Activated CD4-positive, CD25-positive, alpha-beta regulatory T cell treated with anti-CD3 and anti-CD28 coated beads, Interleukin-2, amount 50 U/mL, for 24 hours (primary cell): ENCODE results near the gene B4GALNT3.
"Not testable (repeated sequence)": the region's sequence is repeated elsewhere in the genome, so short reads cannot be mapped to it uniquely, and the experiment has no call there.

ENCODE experiments used
- ATAC-seq, 2 donors: fragments of 150-1000 bp; cut with Tn5 transposase; one replicate each; pipeline ENCODE4 v1.10.0; 2021; ENCODE audit warnings: mild to moderate bottlenecking in 1 of 2, moderate library complexity in 1 of 2

B4GALNT3 gene

DNA sequence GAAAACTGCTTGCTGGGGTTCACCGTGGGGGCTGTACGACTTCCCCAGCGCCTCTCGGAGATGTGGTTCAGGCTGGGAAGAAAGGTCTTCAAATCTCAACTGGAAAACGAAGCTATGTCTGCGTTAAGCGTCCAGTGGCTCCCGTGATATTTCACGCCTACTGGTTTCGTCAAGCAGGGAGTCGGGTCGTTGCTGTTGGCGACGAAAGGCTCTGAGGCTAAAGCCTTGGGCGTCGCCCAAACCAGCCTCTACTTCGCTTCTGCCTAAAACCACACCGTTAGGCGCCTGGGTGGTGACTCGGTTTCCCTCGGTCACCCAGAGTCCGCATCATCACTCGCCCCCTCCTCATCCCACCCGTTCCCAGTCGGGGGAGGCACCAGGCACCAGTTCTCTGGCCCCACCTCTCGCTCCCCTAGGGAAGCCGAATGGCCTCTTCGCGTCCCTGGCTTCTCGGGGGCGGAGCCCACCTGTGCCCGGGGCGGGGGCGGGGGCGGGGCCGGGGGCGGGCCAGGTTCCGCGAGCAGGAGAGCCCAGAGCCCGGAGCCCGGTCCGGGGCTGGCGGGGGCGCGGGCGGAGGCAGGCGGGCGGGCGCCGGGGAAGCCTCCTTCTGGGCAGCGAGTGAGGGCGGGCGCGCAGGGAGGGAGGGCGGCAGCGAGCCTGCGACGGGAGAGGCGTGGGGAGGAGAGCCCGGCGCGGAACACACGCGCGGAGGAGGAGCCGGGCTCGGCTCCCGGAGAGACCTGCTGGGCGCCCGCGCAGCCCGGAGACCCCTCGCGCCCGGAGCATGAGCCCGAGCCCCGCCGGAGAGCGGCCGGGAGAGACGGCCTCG is at the start of gene B4GALNT3:
Gene B4GALNT3, plus strand, starts transcription at position 510 of the 829 bp plus-strand sequence. CDS start 438 bp downstream, outside the sequence.
- ATAC-seq, result peak; percentile 44 to 54

DNA sequence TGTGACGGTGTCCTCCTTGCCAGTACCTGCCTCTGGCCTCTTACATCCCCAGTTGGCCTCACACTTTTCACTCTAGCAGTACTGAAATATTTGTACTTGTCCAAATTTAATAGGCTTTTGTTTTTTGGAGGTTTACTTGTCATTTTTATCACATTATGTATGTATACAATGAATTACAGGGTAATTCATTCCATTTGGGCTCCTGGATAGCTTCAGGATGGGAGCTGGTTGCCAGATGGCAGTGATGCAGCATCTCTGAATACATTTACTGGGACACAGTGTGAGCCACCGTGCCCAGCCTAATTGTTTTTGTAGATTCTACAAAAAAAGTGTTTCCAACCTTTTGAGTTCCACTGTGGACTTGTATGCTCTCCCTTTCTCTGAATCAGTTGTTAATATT is 44.9 kb upstream of the B4GALNT3 start:
- ATAC-seq, result no peak

DNA sequence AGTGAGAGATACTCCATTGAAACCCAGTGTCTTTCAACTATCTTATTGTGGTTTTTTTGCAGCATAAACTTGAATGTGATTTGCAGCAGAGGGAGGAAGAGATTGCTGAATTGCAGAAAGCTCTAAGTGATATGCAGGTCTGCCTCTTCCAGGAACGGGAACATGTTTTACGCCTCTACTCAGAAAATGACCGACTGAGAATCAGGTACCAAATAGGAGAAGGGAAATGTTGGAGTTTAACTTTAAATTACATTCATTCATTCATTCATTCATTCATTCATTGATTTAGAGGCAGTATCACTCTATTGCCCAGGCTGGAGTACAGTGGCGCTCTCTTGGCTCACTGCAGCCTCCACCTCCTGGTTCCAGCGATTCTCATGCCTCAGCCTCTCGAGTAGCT is 41.3 kb upstream of the B4GALNT3 start:
- ATAC-seq, result no peak

DNA sequence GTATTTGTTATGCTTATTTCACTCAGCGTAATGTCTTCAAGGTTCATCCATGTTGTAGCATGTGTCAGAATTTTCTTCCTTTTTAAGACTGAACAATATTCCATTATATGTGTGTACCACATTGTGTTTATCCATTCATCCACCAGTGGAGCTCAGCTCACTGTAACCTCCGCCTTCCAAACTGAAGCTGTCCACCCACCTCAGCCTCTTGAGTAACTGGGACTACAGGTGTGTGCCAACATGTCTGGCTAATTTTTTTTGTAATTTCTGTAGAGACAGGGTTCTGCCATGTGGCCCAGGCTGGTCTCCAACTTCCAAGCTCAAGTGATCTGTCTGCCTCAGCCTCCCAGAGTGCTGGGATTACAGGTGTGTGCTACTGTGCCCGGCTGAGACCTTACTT is 37.2 kb upstream of the B4GALNT3 start:
- ATAC-seq, result no peak

DNA sequence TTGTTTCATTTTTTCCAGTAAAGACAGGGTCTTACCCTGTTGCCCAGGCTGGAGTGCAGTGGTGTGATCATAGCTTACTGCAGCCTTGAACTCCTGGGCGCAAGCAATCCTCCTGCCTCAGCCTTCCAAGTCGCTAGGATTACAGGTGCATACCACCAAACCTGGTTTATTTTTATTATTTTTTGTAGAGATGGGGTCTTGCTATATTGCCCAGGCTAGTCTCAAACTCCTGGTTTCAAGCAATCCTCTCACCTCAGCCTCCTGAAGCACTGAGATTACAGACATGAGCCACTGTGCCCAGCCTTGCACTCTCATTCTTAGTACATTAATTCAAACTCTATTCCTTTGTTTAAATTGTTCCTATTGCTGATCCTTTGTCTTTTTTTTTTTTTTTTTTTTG is 24.0 kb upstream of the B4GALNT3 start:
- not testable (repeated sequence) for ATAC-seq

DNA sequence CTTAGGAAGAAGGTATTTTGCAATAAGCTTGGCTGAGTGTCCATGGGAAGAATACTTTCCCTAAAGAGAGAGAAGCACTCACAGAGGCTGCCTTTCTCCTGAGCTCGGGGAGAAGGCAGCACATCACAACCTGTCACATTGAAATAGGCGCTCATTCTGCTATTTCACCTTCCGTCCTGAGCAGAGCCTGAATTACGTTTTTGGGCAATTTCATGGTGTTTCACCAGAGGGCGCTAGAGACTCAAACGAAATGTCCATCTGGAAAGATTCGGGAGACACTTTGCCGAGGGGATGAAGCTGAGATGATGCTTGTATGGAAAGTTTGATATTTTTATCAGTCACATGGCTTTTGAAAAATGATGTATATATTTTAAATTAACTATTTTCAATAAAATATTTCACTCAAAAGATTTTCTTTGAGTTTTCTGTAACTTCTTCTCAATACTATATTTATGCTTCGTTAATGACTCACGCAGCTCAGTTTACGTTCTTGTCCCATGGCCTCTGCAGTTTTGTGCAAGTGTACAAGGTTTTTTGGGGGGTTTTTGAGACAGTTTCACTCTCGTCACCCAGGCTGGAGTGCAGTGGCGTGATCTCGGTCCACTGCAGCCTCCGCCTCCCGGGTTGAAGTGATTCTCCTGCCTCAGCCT is 17.4 kb upstream of the B4GALNT3 start:
- ATAC-seq, result no peak

DNA sequence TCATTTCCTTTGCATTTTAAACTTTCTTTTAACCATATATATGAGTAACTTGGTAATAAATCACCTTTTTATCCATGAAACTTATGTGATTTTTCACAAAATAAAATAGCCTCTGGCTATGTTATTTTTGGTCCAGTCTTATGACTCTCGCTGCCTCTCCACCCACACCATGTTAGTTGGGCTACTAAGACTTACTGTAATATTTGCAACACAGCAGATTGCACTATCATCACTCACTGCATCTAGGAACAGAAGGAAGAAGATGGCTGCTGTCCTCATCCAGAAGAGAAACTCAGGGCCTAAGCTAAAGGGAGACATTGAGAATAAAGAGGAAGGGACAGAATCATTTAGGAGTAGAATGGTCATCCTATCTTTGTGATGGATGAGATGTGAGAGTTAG is 12.6 kb upstream of the B4GALNT3 start:
- no peak for ATAC-seq

DNA sequence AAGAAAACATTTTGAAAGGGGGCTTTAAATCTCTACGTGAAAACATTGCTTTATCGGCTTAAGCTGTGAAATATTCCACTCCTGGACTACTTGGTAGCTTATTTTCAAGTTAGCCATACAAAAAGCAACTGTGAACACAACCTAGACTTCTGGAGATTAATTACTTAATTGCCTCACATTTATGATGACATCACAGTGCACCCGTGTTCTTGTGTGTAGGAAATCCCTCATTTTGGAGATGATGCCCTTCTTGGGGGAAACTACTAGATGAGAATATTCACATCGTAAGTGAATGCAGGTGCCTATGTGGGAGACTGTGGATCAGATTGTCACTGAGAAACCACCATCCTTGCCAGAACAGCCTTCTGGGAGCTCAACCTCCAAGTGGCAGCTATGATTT is 10.5 kb upstream of the B4GALNT3 start:
- no peak for ATAC-seq

DNA sequence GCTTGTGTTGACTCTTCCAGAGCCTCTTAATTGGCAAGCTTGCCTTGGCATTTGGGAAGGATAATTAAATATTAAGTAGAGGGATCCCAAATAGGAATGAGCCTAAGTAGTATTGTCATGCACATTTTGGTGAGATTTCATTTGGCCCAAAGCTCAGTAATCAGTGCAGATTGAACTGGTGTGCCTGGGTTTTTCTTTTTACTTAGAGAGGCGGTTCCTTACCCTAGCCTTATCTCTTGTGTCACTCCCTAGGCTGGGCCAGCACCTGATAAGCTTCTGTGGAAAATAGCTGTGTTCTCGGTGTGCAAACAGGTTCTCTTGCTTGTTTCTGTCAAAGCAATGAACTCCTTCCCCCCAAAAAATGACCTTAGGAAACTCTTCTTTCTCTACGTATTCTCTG is 9.3 kb upstream of the B4GALNT3 start:
- no peak for ATAC-seq

DNA sequence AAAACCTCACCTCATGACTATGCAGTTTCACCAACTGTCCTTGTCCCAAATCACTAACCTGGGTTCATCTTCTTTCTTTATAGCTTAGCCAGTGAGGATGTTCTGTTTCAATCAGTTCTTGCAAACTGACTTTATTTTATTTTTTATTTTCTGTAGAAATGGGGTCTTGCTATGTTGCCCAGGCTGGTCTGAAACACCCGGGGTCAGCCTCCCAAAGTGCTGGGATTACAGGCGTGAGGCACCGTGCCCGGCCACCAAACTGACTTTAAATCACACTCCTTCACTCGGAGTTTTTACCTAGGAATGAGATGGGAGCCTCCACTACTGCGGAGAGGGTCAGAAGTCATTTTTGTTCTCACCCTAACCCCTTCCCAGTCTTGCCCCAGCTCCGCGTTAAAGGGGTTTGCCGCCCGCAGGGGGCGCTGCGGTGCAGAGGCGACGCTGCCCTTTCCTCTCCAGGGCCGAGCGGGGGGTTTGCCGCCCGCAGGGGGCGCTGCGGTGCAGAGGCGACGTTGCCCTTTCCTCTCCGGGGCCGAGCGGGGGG is 7.0 kb upstream of the B4GALNT3 start:
- peak in 1 of 2 donors; percentile 50 for ATAC-seq

DNA sequence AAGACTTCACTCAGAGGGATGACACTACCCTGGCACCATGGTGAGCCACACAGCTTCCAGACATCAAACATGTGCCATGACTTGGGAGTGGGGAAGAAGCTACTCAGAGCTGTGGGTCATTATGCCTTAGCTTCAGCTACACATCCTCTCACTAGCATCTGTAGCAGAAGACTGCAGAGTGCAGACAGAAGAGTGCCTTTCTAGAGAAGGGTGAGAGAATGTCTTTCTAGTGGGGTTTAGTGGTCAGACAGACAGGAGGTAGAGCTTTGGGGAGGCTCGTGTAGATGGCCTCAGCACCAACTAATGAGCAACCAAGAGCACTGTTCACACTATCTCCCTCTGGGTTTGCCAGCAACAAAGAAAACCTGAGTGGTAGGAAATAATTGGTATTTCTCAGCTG is 4.9 kb upstream of the B4GALNT3 start:
- ATAC-seq, result peak in 1 of 2 donors; percentile 14

DNA sequence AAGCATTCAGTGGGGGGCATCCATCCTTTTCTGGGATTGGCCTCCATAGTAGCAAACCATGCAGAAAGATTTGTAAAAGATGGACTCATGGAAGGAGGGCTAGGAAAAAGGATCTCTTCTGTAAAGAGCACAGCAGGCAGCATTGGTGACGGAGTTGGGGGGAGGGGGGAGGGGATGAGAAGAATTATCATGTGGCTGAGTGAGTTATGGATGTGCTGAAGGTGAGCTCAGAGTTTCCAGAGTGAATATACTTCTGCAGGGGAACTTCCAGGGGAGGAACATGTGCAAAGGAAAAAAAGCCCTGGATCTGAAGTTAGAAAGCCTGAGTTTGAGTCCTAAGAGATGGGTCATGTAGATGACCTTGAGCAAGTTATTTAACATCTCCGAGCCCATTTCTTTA is 3.9 kb upstream of the B4GALNT3 start:
- ATAC-seq, result no peak

DNA sequence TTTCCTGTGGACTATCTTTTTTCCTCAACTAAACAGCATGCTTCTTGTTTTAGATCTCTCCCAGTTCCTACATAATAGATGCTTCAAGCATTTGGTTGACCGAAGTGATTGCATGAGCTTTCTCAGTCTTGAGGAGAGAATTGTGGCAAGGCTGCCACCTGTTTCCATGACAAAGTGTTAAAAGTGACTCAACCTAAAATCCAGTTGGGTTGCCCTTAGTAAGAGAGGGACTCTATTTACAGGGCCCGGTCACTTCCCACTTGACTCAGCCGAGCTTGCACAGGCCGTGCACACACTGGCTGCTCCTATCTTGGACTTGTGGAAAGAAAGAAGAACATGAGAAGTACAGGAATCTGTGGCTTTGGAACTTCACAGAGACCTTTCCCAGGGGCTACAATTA is 2.1 kb upstream of the B4GALNT3 start:
- ATAC-seq, result no peak

DNA sequence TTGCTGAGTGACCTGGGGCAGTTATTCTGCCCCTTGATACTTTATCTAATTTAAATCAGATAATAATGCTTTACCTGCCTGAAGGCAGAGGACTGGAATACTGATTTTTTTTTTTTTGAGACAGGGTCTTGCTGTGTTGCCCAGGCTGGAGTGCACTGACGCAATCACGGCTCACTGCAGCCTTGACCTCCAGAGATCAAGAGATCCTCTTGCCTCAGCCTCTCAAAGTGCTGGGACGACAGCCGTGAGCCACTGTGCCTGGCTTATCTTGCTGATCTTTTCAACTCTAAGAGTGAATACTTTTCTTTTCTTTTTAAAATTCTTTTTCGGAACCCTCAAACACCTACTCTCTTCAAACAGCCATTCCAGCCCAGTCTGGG is 699 bp upstream of the B4GALNT3 start:
- ATAC-seq, result no peak

DNA sequence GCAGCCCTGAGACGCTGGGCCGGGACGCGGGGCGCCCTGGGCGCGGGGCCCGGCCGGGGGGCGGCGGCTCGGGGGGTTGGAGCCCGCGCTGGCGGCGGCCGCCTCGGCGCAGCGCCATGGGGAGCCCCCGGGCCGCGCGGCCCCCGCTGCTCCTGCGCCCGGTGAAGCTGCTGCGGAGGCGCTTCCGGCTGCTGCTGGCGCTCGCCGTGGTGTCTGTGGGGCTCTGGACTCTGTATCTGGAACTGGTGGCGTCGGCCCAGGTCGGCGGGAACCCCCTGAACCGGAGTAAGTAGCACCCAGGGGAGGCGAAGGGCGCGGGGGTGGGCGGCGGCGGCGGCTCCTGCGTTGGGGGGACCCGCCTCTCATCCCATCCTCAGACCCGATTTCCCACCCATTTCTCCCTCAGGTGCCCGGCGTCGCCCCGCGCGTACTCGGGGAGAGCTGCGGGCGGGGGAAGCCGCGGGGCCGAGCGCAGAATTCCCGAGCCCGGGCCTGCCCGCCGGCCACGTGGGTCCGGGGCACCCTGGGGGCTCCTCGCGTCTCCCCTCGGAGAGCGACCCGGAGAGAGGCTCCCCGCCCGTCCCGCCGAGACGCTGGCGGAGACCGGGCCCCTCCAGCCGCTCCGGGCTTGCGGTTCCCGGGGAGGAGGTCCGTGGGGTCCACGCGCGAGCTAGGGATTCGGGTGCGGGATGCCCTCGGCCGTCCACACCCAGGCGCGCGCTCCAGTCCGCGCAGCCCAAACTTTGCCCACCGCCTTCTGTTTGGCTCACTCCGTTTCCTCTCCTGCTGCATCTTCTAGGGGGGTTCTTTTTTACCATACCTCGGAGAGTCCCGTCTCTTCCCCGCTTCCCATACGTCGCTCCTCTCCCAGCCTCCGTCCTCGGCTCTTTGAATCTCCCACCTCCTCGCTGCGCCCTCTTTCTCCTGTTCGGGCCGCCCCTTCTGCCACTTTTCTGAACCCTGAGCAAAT is 807 bp downstream of the B4GALNT3 start:
- ATAC-seq, result peak; percentile 60 to 68

DNA sequence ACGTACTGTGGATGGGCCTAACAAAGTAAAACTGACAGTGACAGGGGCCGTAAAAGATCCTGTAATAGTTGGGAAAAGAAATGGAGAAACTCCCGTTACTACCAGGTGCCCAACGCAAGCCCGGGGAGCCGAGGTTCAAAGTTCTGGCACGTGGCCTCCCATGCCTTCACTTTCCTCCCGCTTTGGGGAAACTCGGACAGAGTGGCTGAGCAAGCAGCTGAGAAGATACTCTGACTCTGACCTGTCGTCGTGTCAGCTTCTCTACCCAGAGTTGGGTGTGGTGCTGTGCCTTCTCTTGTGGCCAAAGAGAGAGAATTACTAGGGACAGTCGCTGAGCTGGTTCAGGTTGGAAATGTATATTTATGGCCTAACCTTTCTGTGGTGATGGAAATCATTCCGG is 1.7 kb downstream of the B4GALNT3 start:
- no peak for ATAC-seq

DNA sequence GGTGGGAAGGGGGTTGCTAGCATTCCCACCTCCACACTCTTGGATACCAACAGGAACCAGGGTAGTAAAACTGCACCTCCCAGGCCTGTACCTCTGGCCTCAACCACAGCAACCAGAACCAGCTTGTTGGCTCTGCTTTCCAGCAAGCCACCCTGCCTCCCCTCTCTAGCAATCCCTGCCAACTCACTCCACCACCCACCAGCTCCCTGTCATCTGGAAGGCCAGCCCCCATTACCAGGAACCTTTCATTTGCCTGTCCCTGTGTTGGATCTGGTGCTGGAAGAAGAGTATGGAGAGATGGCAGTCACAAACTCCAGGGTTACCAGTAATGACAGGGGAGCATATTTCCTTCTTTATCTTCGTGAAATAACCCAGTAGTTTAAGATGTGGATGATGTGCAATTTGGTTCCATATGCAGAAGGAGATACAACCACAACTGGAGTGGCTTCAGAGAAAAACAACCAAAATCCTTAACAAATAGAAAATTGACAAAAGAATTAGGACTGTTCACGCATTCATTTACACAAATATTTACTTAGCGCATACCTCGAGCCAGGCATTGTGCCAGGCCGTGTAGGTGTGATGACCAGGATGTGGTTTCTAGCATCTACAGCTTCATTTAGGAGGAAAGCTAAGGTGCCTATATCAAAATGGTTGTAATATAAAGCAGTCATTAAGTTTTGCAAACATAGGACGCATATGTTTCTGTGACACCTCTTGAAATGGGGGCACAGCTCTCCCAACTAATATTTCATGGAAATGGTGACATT is 3.4 kb downstream of the B4GALNT3 start:
- no peak for ATAC-seq

DNA sequence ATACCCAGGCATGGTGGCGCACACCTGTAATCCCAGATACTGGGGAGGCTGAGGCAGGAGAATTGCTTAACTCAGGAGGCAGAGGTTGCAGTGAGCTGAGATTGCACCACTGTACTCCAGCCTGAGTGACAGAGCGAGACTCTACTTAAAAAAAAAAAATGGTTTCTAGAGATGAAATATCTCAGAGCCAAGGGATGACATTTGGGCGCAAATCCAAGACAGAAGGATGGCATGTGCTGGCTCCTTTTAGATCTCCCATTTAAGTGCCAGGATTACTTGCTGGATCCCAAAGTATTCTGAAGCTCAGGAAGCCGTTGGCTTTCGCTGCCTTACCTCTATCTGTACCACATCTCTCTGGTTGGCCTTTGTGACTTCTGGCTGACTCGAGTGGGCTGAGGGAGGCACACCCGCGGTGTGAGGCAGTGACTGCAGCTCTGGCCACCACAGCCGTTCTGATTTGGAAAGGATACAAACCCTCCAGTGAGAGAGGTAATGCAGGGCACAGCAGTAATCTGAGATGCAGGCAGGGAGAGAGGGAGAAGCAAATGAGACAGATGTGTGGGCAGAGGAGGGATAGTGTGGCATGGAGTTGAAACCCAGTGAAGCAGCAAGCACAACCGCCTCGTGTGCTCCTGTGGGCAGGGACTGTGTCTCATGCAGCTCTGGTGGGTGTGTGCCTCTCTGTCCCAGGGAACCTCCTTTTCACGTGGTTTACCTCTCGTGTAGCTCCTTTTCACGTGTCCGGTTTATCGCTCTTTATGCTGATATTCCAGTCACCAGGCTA is 4.9 kb downstream of the B4GALNT3 start:
- ATAC-seq, result no peak

DNA sequence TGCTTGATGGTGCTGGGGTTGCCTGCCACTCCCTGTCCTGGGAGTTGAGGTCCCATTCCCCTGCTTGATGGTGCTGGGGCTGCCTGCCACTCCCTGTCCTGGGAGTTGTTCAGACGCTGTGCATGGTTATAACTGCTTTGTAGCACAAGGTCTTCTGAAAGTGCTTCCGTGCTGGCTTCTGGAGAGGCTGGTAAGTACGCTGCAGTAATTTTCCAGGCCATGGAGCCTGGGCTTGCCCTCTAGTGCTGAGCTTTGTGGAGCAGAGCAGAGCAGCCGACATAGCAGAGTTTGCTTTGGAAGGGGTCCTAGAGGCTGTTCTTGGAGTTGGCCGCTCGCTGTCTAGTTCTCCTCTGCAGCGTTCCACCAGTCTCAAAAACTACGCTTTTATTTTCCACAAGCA is 6.3 kb downstream of the B4GALNT3 start:
- ATAC-seq, result no peak

DNA sequence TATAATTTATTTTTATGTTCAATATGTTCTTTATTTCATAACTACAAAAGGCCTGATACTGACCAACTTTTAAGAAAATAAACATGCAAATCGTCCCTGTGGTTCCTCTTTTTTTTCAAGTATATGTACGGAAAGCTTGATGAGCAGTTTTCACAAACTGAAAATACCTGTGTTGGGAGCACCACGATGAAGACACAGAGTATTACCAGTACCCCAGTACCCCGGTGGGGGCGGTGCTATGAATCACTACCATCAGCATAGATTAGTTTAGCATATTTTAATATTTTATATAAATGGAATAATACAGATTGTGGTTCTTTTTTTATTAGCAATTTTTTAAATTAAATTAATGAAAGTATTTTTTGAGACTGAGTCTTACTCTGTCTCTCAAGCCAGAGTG is 7.0 kb downstream of the B4GALNT3 start:
- ATAC-seq, result no peak

DNA sequence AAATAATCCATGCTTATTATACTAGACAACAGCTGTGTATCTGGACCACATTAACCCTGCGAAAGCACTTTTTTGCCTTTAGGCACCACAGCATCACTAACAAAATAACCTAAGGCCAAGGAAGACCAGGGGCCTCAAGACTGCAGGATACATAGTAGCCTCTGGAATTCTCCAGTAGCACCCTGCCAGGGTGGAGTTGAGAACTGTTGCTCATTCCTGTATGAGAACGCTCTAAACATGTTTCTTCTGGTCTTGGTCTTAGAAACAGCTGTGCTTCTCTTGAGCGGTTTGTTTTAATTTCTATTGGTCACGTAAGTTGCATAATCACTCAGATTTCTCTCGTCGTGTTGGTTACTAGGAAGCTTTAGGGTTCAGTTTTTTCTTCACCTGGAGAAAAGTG is 7.9 kb downstream of the B4GALNT3 start:
- no peak for ATAC-seq
